ENCODE data around the gene DAZAP1. TPM values are rescaled to one million over a fixed set of nuclear protein-coding genes. Genes with fewer than 3 reads are reported as not detected.

DAZAP1 gene
- polyA plus RNA-seq, 1 of the 3 experiments (the other 2 are of a cell fraction) = 54.3 TPM

DNA sequence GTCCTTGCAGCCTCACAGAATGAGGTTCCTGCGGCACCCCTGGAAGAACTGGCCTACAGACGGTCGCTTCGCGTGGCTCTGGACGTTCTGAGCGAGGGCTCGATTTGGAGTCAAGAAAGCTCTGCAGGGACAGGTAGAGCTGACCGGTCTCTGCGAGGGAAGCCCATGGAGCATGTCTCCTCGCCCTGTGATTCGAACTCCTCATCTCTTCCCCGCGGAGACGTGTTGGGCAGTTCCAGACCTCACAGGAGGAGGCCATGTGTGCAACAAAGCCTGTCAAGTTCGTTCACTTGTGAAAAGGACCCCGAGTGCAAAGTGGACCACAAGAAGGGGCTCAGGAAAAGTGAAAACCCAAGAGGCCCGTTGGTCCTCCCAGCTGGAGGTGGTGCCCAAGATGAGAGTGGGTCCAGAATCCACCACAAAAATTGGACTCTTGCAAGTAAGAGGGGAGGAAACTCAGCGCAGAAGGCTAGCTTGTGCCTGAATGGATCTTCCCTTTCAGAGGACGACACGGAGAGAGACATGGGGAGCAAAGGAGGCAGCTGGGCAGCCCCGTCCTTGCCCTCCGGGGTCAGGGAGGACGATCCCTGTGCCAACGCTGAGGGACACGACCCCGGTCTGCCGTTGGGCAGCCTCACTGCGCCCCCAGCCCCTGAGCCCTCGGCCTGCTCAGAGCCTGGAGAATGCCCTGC lies 47.1 kb upstream of the DAZAP1 start:
- Histone ChIP-seq H3F3A (replicated peaks; ENCODE audit: insufficient read depth) (peaks cover 42% of the 10 kb centered on the region), H3K9me3 (no peaks in the 10 kb centered on the region), H3K9ac (peak overlapping the region; percentile 35; the same call in 1 of the 2 replicates), H3K4me3 (ENCODE audit: low read depth in 2 of 2, low read length in 1 of 2) (peak overlapping the region in 1 of 2 experiments; percentile 52; a peak in 2 of 4 replicates), H3K79me2 (ENCODE audit: insufficient read depth) (peaks cover 34% of the 10 kb centered on the region), H2AFZ (ENCODE audit: low read depth) (peak overlapping the region; percentile 24; the same call in 1 of the 2 replicates), H3K4me1 (ENCODE audit: control insufficient read depth in 1 of 2, insufficient read depth in 2 of 2, low read depth in 1 of 2, low read length in 1 of 2) (peaks cover 25 to 35% of the 10 kb centered on the region in 2 experiments), H3K9me2 (no peaks in the 10 kb centered on the region), H3K4me2 (peak overlapping the region; percentile 86), H3K36me3 (replicated peaks in 1 of 2; ENCODE audit: control insufficient read depth in 1 of 2, insufficient read depth in 2 of 2, low read length in 1 of 2) (peaks cover 46 to 61% of the 10 kb centered on the region in 2 experiments), H3K27me3 (ENCODE audit: insufficient read depth) (no peaks in the 10 kb centered on the region), H3K27ac (ENCODE audit: low read depth in 2 of 2, low read length in 1 of 2) (peak overlapping the region; percentile 62 to 92), H4K20me1 (ENCODE audit: insufficient read depth) (no peaks in the 10 kb centered on the region)
- POLR2A ChIA-PET = interaction anchor here (1.3 to 1.5 kb wide), 2 partner anchors 73 to 91 kb away, joined by 3 to 6 read pairs; partner anchors contain the start of gene CIRBP
- no peak for DNase-seq
- 88% methylated on average over 21 of the region's 30 CpGs for WGBS (ENCODE audit: low lambda C conversion rate)
- TF ChIP-seq RFX5 (IDR thresholded peaks at IDR 0.05; ENCODE audit: low read length) = no peak
- no peak for TF ChIP-seq ELF1 (IDR thresholded peaks at IDR 0.05)
- TF ChIP-seq NFIC (IDR thresholded peaks at IDR 0.05; ENCODE audit: borderline replicate concordance) = no peak
- no peak for TF ChIP-seq SMC3 (IDR thresholded peaks at IDR 0.05; ENCODE audit: low read depth, low read length)
- TF ChIP-seq RAD21 (IDR thresholded peaks at IDR 0.05; ENCODE audit: low read length) = no peak; the same call in 1 of the 2 replicates
- TF ChIP-seq FOSL2 (IDR thresholded peaks at IDR 0.05; ENCODE audit: borderline replicate concordance, low read depth) = no peak
- TF ChIP-seq MEF2A (IDR thresholded peaks at IDR 0.05; ENCODE audit: borderline replicate concordance, low read depth) = no peak
- TF ChIP-seq, protein P1, sequence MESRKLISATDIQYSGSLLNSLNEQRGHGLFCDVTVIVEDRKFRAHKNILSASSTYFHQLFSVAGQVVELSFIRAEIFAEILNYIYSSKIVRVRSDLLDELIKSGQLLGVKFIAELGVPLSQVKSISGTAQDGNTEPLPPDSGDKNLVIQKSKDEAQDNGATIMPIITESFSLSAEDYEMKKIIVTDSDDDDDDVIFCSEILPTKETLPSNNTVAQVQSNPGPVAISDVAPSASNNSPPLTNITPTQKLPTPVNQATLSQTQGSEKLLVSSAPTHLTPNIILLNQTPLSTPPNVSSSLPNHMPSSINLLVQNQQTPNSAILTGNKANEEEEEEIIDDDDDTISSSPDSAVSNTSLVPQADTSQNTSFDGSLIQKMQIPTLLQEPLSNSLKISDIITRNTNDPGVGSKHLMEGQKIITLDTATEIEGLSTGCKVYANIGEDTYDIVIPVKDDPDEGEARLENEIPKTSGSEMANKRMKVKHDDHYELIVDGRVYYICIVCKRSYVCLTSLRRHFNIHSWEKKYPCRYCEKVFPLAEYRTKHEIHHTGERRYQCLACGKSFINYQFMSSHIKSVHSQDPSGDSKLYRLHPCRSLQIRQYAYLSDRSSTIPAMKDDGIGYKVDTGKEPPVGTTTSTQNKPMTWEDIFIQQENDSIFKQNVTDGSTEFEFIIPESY (IDR thresholded peaks at IDR 0.05; ENCODE audit: borderline replicate concordance, low read depth) = no peak
- no peak for TF ChIP-seq YY1 (IDR thresholded peaks at IDR 0.05; ENCODE audit: low read depth)
- TF ChIP-seq, protein P2, sequence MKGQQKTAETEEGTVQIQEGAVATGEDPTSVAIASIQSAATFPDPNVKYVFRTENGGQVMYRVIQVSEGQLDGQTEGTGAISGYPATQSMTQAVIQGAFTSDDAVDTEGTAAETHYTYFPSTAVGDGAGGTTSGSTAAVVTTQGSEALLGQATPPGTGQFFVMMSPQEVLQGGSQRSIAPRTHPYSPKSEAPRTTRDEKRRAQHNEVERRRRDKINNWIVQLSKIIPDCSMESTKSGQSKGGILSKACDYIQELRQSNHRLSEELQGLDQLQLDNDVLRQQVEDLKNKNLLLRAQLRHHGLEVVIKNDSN (IDR thresholded peaks at IDR 0.05; ENCODE audit: borderline replicate concordance, low read depth) = no peak
- TF ChIP-seq, protein P3, sequence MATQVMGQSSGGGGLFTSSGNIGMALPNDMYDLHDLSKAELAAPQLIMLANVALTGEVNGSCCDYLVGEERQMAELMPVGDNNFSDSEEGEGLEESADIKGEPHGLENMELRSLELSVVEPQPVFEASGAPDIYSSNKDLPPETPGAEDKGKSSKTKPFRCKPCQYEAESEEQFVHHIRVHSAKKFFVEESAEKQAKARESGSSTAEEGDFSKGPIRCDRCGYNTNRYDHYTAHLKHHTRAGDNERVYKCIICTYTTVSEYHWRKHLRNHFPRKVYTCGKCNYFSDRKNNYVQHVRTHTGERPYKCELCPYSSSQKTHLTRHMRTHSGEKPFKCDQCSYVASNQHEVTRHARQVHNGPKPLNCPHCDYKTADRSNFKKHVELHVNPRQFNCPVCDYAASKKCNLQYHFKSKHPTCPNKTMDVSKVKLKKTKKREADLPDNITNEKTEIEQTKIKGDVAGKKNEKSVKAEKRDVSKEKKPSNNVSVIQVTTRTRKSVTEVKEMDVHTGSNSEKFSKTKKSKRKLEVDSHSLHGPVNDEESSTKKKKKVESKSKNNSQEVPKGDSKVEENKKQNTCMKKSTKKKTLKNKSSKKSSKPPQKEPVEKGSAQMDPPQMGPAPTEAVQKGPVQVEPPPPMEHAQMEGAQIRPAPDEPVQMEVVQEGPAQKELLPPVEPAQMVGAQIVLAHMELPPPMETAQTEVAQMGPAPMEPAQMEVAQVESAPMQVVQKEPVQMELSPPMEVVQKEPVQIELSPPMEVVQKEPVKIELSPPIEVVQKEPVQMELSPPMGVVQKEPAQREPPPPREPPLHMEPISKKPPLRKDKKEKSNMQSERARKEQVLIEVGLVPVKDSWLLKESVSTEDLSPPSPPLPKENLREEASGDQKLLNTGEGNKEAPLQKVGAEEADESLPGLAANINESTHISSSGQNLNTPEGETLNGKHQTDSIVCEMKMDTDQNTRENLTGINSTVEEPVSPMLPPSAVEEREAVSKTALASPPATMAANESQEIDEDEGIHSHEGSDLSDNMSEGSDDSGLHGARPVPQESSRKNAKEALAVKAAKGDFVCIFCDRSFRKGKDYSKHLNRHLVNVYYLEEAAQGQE (IDR thresholded peaks at IDR 0.05; ENCODE audit: low read depth, low read length) = no peak
- TF ChIP-seq, protein P4, sequence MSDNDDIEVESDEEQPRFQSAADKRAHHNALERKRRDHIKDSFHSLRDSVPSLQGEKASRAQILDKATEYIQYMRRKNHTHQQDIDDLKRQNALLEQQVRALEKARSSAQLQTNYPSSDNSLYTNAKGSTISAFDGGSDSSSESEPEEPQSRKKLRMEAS (IDR thresholded peaks at IDR 0.05; ENCODE audit: low read depth) = no peak
- TF ChIP-seq FOXM1 (IDR thresholded peaks at IDR 0.05; ENCODE audit: low read depth) = no peak
- no peak for TF ChIP-seq NRF1 (IDR thresholded peaks at IDR 0.05; ENCODE audit: low read depth, low read length)
- no peak for TF ChIP-seq RCOR1 (IDR thresholded peaks at IDR 0.05; ENCODE audit: low read length)
- no peak for TF ChIP-seq RXRA (IDR thresholded peaks at IDR 0.05; ENCODE audit: borderline replicate concordance, low read depth)
- CTCF ChIA-PET = interaction anchor here (0.7 to 2.7 kb wide), 14 partner anchors 12 to 116 kb away, joined by 3 to 23 read pairs (median 4); no protein-coding TSS in a partner anchor

Data from SK-N-SH (cell line).